H1 (cell line): ENCODE data around the gene RNF43. TPM values are rescaled to one million over a fixed set of nuclear protein-coding genes. Genes with fewer than 3 reads are reported as not detected.

Source experiments
- CTCF ChIA-PET: fragments of 300-600 bp; sonication (Branson Sonifier 250); formaldehyde crosslinking; loops from one replicate; lab custom pipeline; 2021; ENCODE audit not compliant: partially characterized antibody; lab: Charles Lee
- POLR2A ChIA-PET: fragments of 300-600 bp; sonication (Branson Sonifier 250); formaldehyde crosslinking; loops from one replicate; lab custom pipeline; 2021; ENCODE audit warnings: inconsistent platforms; ENCODE audit not compliant: partially characterized antibody; lab: Charles Lee
- DNase-seq, 2 experiments: peaks; one replicate each; pipeline versions ENCODE4 v3.0.0 to v3.0.0-alpha.2; 2010 to 2022; ENCODE audit warnings: low spot score in 2 of 2, low read depth in 1 of 2, mixed read lengths in 1 of 2
- FAIRE-seq: peaks from 2 replicates; lab custom pipeline; 2011; peaks lifted over from hg19 to GRCh38; lab: Jason Lieb, UNC
- H2AFZ ChIP-seq: 2 replicates; pipeline ENCODE4 v1.8.1; 2012; ENCODE audit warnings: low read length, inconsistent platforms
- H2AK5ac ChIP-seq: 2 replicates; pipeline ENCODE4 v1.6.1; 2013; ENCODE audit warnings: low read depth, low read length
- H2BK120ac ChIP-seq: replicated peaks from 2 replicates; pipeline ENCODE3; 2013; ENCODE audit warnings: low read depth, low read length, inconsistent platforms
- H2BK12ac ChIP-seq: 2 replicates; pipeline ENCODE4 v1.6.1; 2013; ENCODE audit warnings: low read depth, low read length
- H2BK15ac ChIP-seq: 2 replicates; pipeline ENCODE4 v1.6.1; 2013; ENCODE audit warnings: low read length
- H2BK20ac ChIP-seq: 2 replicates; pipeline ENCODE4 v1.6.1; 2013; ENCODE audit warnings: low read length
- H2BK5ac ChIP-seq: 2 replicates; pipeline ENCODE4 v1.6.1; 2013; ENCODE audit warnings: low read depth, low read length
- H3K14ac ChIP-seq: 2 replicates; pipeline ENCODE4 v1.6.1; 2013; ENCODE audit warnings: inconsistent platforms; ENCODE audit not compliant: insufficient read length
- H3K18ac ChIP-seq: 2 replicates; pipeline ENCODE4 v1.6.1; 2013; ENCODE audit warnings: low read length; ENCODE audit errors: extremely low read depth
- H3K23ac ChIP-seq: 2 replicates; pipeline ENCODE4 v1.6.1; 2013; ENCODE audit warnings: inconsistent platforms; ENCODE audit not compliant: insufficient read length
- H3K23me2 ChIP-seq: 2 replicates; pipeline ENCODE4 v1.6.1; 2013; ENCODE audit warnings: low read depth, low read length
- H3K27ac ChIP-seq: 2 replicates; pipeline ENCODE4 v1.6.1; 2011; ENCODE audit warnings: low read depth, low read length, inconsistent platforms
- H3K27me3 ChIP-seq, 4 experiments: replicated peaks in 1 of 4; 1 replicate in 1 of 4; 2 replicates in 3 of 4; pipeline versions ENCODE4 v1.6.1 to v1.8.1; 2011 to 2013; ENCODE audit warnings: low read length in 3 of 4, mild to moderate bottlenecking in 3 of 4, inconsistent platforms in 2 of 4, mixed read lengths in 2 of 4, moderate library complexity in 1 of 4; ENCODE audit not compliant: control insufficient read depth in 3 of 4, insufficient read depth in 3 of 4; ENCODE audit errors: extremely low read depth in 1 of 4
- H3K36me3 ChIP-seq, 4 experiments: 2 replicates each; pipeline versions ENCODE4 v1.6.1 to v1.8.1; 2011 to 2013; ENCODE audit warnings: mild to moderate bottlenecking in 4 of 4, low read length in 3 of 4, moderate library complexity in 2 of 4, control low read depth in 1 of 4, inconsistent platforms in 1 of 4; ENCODE audit not compliant: insufficient read depth in 4 of 4, control insufficient read depth in 2 of 4
- H3K4ac ChIP-seq: replicated peaks from 2 replicates; pipeline ENCODE3; 2013; ENCODE audit warnings: low read length, low read depth, mixed read lengths, inconsistent platforms; ENCODE audit not compliant: insufficient read length
- H3K4me1 ChIP-seq, 4 experiments: replicated peaks in 1 of 4; 1 replicate in 1 of 4; 2 replicates in 3 of 4; pipeline versions ENCODE4 v1.6.1 to v1.8.1; 2011 to 2013; ENCODE audit warnings: low read length in 3 of 4, inconsistent platforms in 2 of 4, mixed read lengths in 1 of 4; ENCODE audit not compliant: insufficient read depth in 4 of 4, control insufficient read depth in 3 of 4
- H3K4me2 ChIP-seq, 2 experiments: 2 replicates each; pipeline versions ENCODE4 v1.6.1 to v1.8.1; 2011 to 2013; ENCODE audit warnings: low read depth in 2 of 2, low read length in 2 of 2, control low read depth in 1 of 2, inconsistent platforms in 1 of 2, mild to moderate bottlenecking in 1 of 2; ENCODE audit not compliant: insufficient read depth in 1 of 2
- H3K4me3 ChIP-seq, 4 experiments: fragments of 200-600, 300-600 bp in 1 of 4; sonication (generic), shearing (Covaris generic), sonication (Bioruptor Twin) in 1 of 4; 2 replicates each; pipeline versions ENCODE4 v1.5.1 to v1.8.1; 2011 to 2016; ENCODE audit warnings: low read length in 4 of 4, low read depth in 3 of 4, control low read depth in 2 of 4, inconsistent platforms in 2 of 4, mild to moderate bottlenecking in 2 of 4, mixed read lengths in 1 of 4, moderate library complexity in 1 of 4; ENCODE audit not compliant: insufficient read depth in 2 of 4; ENCODE audit errors: extremely low read depth in 1 of 4
- H3K56ac ChIP-seq: replicated peaks from 2 replicates; pipeline ENCODE3; 2013; ENCODE audit warnings: low read depth, mild to moderate bottlenecking, mixed read lengths, low read length, inconsistent platforms; ENCODE audit not compliant: insufficient read length
- H3K79me1 ChIP-seq: 2 replicates; pipeline ENCODE4 v1.6.1; 2013; ENCODE audit warnings: low read depth, low read length, control low read depth
- H3K79me2 ChIP-seq, 2 experiments: 2 replicates each; pipeline versions ENCODE4 v1.6.1 to v1.8.1; 2012 to 2013; ENCODE audit warnings: low read length in 2 of 2, mild to moderate bottlenecking in 2 of 2, inconsistent platforms in 1 of 2; ENCODE audit not compliant: insufficient read depth in 2 of 2, control insufficient read depth in 1 of 2
- H3K9ac ChIP-seq, 4 experiments: replicated peaks in 1 of 4; 1 replicate in 1 of 4; 2 replicates in 3 of 4; pipeline versions ENCODE4 v1.6.1 to v1.8.1; 2011 to 2013; ENCODE audit warnings: low read depth in 3 of 4, low read length in 3 of 4, control low read depth in 2 of 4, mild to moderate bottlenecking in 2 of 4, moderate library complexity in 2 of 4, inconsistent platforms in 1 of 4; ENCODE audit errors: extremely low read depth in 1 of 4
- H3K9me3 ChIP-seq, 2 experiments: 2 replicates each; pipeline versions ENCODE4 v1.6.1 to v1.8.1; 2012 to 2013; ENCODE audit warnings: mild to moderate bottlenecking in 2 of 2, moderate library complexity in 2 of 2, control low read depth in 1 of 2, inconsistent platforms in 1 of 2, low read depth in 1 of 2, low read length in 1 of 2, mixed read lengths in 1 of 2; ENCODE audit not compliant: insufficient read depth in 2 of 2
- H4K20me1 ChIP-seq, 2 experiments: replicated peaks in 1 of 2; 2 replicates each; pipeline versions ENCODE3 to v1.8.1; 2011 to 2013; ENCODE audit warnings: inconsistent platforms in 2 of 2, low read length in 2 of 2, mild to moderate bottlenecking in 1 of 2; ENCODE audit not compliant: insufficient read depth in 2 of 2, control insufficient read depth in 1 of 2
- H4K5ac ChIP-seq: 2 replicates; pipeline ENCODE4 v1.6.1; 2013; ENCODE audit warnings: low read length, low read depth, mixed read lengths, inconsistent platforms; ENCODE audit not compliant: insufficient read length
- H4K8ac ChIP-seq: 2 replicates; pipeline ENCODE4 v1.8.0; 2013; ENCODE audit warnings: mild to moderate bottlenecking, moderate library complexity, low read length, inconsistent platforms; ENCODE audit not compliant: insufficient read depth; ENCODE audit errors: extremely low read depth
- H4K91ac ChIP-seq: replicated peaks from 2 replicates; pipeline ENCODE3; 2013; ENCODE audit warnings: low read length, mixed read lengths, inconsistent platforms; ENCODE audit not compliant: insufficient read length
- ASH2L ChIP-seq: fragments of 200-600, 300-600 bp; sonication (generic); IDR thresholded peaks from one replicate; pipeline ENCODE4 v1.7.1; 2017; ENCODE audit warnings: low read length
- NANOG ChIP-seq: IDR thresholded peaks from 2 replicates; pipeline ENCODE4 v1.6.1; 2011; ENCODE audit warnings: low read length, low read depth, mild to moderate bottlenecking, inconsistent platforms; ENCODE audit not compliant: insufficient read depth, poor library complexity, severe bottlenecking
- TCF12 ChIP-seq: IDR thresholded peaks from 2 replicates; pipeline ENCODE4 v1.6.1; 2011; ENCODE audit warnings: low read depth, mild to moderate bottlenecking, low read length
- TEAD4 ChIP-seq: IDR thresholded peaks from 2 replicates; pipeline ENCODE4 v1.6.1; 2012; ENCODE audit warnings: low read depth, low read length, inconsistent platforms, mixed read lengths
- WGBS, 2 experiments: shearing (Covaris generic) in 1 of 2; methylation state at CpG; one replicate each; pipeline versions ENCODE4 v1.1.6 to v1.1.7; 2013 to 2015; ENCODE audit warnings: low lambda C conversion rate in 2 of 2, mixed read lengths in 2 of 2, inconsistent platforms in 1 of 2, low coverage in 1 of 2, missing lambda C conversion rate in 1 of 2; ENCODE audit not compliant: insufficient replicate concordance in 2 of 2, insufficient coverage in 1 of 2, insufficient read length in 1 of 2; ENCODE audit errors: extremely low coverage in 1 of 2, missing lambda C conversion rate in 1 of 2; 5-methylcytosine and 5-hydroxymethylcytosine counted together
- polyA plus RNA-seq, 7 experiments: library from polyadenylated mRNA; depleted of rRNA in 3 of 7; stranded (reverse) in 5 of 7; unstranded in 2 of 7; fragments of >200 nt in 5 of 7; fragments of 200-250 nt in 2 of 7; gene quantifications; 1 replicate in 5 of 7; 2 replicates in 1 of 7; 4 replicates in 1 of 7; pipeline versions ENCODE4 v1.2.1 to v1.2.3, GENCODE V29; 2011 to 2013; ENCODE audit warnings: missing spikeins in 2 of 7, mixed read lengths in 2 of 7
- total RNA-seq: library from RNA; stranded (reverse); fragmentation: NEBNext Ultra II Directional; extraction: Animal tissue kit (Norgen Biotek cat#: 25700); gene quantifications from 2 replicates; pipeline ENCODE4 v1.2.1, GENCODE V29; 2021

Gene RNF43
- total and polyA plus RNA-seq, 2 of the 8 experiments (the other 6 are each of a cell fraction or from before 2014, with no cell fraction given) = 0.89 to 1.5 TPM

GRCh38 chr17:58381124-58382035 lies 36.0 kb downstream of the RNF43 start:
- Histone ChIP-seq H3K4ac (no peak overlapping the region), H2AK5ac (no peak overlapping the region), H2BK12ac (no peak overlapping the region), H3K79me1 (no peaks in the 10 kb centered on the region), H3K27ac (no peak overlapping the region), H3K18ac (no peak overlapping the region), H3K4me1 (peaks cover 5 to 12% (median 7%) of the 10 kb centered on the region in 4 experiments; a peak in 4 of 7 replicates), H4K20me1 (no peaks in the 10 kb centered on the region), H3K23me2 (no peaks in the 10 kb centered on the region), H4K91ac (no peak overlapping the region), H3K79me2 (no peaks in the 10 kb centered on the region), H2BK5ac (no peak overlapping the region), H2BK20ac (no peak overlapping the region), H3K14ac (no peak overlapping the region), H2BK15ac (no peak overlapping the region), H4K8ac (no peak overlapping the region), H3K9ac (no peak overlapping the region), H3K36me3 (no peaks in the 10 kb centered on the region), H3K27me3 (no peaks in the 10 kb centered on the region), H2AFZ (no peak overlapping the region), H3K56ac (no peak overlapping the region), H3K4me2 (no peak overlapping the region), H4K5ac (no peak overlapping the region), H3K23ac (no peak overlapping the region), H3K4me3 (no peak overlapping the region), H3K9me3 (no peaks in the 10 kb centered on the region), H2BK120ac (no peak overlapping the region)
- ChIA-PET POLR2A (interaction anchor here (1.0 to 1.5 kb wide), 2 partner anchors 28 to 29 kb away, joined by 3 to 7 read pairs; partner anchors contain the start of gene SUPT4H1), CTCF (interaction anchor here (1.1 to 3.1 kb wide), 8 partner anchors 9 to 79 kb away, joined by 3 to 13 read pairs (median 4); partner anchors contain the start of gene RNF43)
- TF ChIP-seq TEAD4 (no peak), ASH2L (no peak), NANOG (no peak), TCF12 (no peak)
- 85% methylated on average over 3 of the region's 3 CpGs; no CpG with 5 or more reads in 1 of the 2 experiments for WGBS, 2 experiments
- no peak for FAIRE-seq
- peak in 1 of 2 experiments; percentile 23 for DNase-seq
